ENCODE results near the gene AMT. TPM values are rescaled to one million over a fixed set of nuclear protein-coding genes. Genes with fewer than 3 reads are reported as not detected.

AMT gene
- total RNA-seq, 1 experiment from 2014 or later, result 1.6 TPM

DNA sequence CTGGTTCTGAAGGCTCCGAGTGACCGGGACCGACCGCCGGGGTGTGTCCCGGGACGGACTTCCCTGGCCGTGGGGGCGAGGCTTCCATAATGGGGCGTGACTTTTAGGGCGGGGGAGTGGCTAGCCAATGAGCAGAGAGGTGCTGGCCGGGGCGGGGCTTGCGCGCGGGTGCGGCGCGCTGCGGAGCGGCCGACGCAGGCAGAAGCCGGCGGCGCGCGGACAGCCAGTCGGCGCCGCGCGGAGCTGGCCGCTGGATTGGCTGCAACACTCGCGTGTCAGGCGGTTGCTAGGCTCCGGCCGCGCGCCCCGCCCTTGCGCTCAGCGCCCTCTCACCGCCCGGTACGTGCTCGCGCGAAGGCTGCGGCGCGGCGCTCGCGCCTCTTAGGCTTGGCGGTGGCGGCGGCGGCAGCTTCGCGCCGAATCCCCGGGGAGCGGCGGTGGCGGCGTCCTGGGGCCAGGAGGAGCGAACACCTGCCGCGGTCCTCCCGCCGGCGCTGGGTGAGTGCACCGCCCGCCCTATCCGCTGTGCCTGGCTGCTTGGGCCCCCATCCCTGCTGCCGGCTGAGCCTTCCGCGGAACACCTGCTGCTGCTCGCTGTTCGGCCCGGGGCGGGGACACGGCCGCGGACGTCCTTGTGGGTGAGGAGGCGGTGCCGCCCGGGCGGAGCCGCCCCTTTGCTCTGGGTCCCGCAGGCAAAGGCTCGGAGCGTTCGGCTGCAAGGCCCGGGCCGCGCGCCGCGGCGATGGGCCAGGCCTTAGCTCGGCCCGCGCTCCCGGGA lies 47.9 kb upstream of the AMT start, which contains the start of gene DAG1:
Gene DAG1 (plus strand): TSS at position 332 of the 778 bp plus-strand sequence. CDS start 40,268 bp downstream, outside the sequence.
- Mint-ChIP-seq H3K36me3 (ENCODE audit: insufficient read depth, unreplicated experiment) (peaks cover 56% of the 10 kb centered on the region), H3K4me3 (ENCODE audit: unreplicated experiment) (peak within 1 kb of the TSS; percentile 84), H3K27ac (ENCODE audit: unreplicated experiment) (peak within 1 kb of the TSS; percentile 98), H3K27me3 (ENCODE audit: insufficient read depth, unreplicated experiment) (no peaks in the 10 kb centered on the region), H3K4me1 (ENCODE audit: low read depth, unreplicated experiment) (peaks cover 13% of the 10 kb centered on the region), H3K9me3 (ENCODE audit: unreplicated experiment) (no peaks in the 10 kb centered on the region)
- Histone ChIP-seq H3K4me3 (ENCODE audit: low read depth, low read length) (peak within 1 kb of the TSS; percentile 89), H3K4me1 (peaks cover 52% of the 10 kb centered on the region), H3K27me3 (replicated peaks; ENCODE audit: control insufficient read depth, insufficient read depth, low read length) (no peaks in the 10 kb centered on the region), H3K9me3 (no peaks in the 10 kb centered on the region), H3K36me3 (ENCODE audit: control insufficient read depth, insufficient read depth, low read length) (no peaks in the 10 kb centered on the region)
- POLR2A ChIA-PET, result interaction anchor here (0.5 to 3.0 kb wide), 14 partner anchors 10 to 454 kb away, joined by 3 to 26 read pairs (median 7); partner anchors contain the start of genes BSN, NICN1, RHOA and TCTA
- CTCF ChIA-PET, result interaction anchor here (0.6 to 4.4 kb wide), 8 partner anchors 9 to 997 kb away, joined by 3 to 24 read pairs (median 5); no protein-coding TSS in a partner anchor
- peak; percentile 98 to 99 for DNase-seq
- TF ChIP-seq, protein P1, sequence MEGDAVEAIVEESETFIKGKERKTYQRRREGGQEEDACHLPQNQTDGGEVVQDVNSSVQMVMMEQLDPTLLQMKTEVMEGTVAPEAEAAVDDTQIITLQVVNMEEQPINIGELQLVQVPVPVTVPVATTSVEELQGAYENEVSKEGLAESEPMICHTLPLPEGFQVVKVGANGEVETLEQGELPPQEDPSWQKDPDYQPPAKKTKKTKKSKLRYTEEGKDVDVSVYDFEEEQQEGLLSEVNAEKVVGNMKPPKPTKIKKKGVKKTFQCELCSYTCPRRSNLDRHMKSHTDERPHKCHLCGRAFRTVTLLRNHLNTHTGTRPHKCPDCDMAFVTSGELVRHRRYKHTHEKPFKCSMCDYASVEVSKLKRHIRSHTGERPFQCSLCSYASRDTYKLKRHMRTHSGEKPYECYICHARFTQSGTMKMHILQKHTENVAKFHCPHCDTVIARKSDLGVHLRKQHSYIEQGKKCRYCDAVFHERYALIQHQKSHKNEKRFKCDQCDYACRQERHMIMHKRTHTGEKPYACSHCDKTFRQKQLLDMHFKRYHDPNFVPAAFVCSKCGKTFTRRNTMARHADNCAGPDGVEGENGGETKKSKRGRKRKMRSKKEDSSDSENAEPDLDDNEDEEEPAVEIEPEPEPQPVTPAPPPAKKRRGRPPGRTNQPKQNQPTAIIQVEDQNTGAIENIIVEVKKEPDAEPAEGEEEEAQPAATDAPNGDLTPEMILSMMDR (IDR thresholded peaks at IDR 0.05; ENCODE audit: insufficient read depth in 1 of 2, low read depth in 1 of 2, low read length in 1 of 2, severe bottlenecking in 1 of 2, unreplicated experiment in 1 of 2), result no peak
- BruUV-seq (replicated peaks), result no TSS peak
- intact Hi-C loops (cut with micrococcal nuclease; ENCODE audit: unreplicated experiment), result loop anchor here (1.0 kb wide), 1 partner anchor 9 kb away; no protein-coding TSS in a partner anchor

DNA sequence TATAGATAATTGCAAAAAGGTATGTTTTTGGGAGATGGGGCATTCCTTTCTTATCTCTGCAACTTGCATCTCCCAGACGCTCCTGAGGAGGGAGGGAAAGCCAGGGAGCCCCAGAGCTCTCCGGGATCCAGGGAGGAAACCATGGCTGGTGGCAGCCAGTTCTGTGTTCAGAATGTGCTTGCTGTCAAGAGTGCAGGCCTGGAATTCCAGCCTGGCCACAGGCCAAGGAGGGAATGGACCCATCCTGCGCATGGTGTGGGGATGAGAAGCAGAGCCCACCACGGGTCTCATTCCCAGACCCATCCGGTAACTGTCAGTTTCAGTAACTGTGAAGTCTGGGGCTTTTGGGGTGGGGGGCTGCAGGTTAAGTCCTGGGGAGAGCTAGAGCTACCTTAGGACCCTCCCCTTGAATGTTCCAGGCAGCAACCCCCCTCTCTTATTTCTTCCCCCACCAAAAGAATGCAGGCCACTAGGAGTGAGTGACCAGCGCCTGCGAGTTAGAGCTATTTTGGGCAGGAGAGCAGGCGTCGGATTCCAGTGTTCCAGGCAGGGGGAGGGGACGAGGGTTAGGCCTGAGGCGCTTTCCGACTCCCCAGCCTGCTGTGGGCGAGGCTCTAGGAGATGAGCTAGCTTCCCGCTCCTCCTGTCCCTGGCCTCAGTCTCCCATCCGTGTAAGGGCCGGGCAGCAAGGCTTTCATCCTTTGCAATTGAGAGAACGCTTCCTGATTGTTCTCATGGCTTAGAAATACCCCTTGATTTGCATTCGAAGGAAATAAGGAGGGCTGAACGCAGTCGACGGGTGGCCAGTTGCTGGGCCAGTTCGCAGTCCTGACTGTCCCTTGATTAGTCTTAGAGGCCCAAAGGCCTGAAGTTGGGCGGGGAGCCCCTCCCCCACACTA lies 47.0 kb upstream of the AMT start:
- peak; percentile 87 to 90 for DNase-seq
- H3K27ac Mint-ChIP-seq (ENCODE audit: unreplicated experiment), result peak overlapping the region; percentile 98
- peaks cover 13% of the 10 kb centered on the region for H3K4me1 Mint-ChIP-seq (ENCODE audit: low read depth, unreplicated experiment)
- peaks cover 49% of the 10 kb centered on the region for H3K36me3 Mint-ChIP-seq (ENCODE audit: insufficient read depth, unreplicated experiment)
- intact Hi-C loops (cut with micrococcal nuclease; ENCODE audit: unreplicated experiment), result loop anchor here (1.0 kb wide), 1 partner anchor 8 kb away; no protein-coding TSS in a partner anchor
- H3K36me3 ChIP-seq (ENCODE audit: control insufficient read depth, insufficient read depth, low read length), result no peaks in the 10 kb centered on the region
- H3K4me3 Mint-ChIP-seq (ENCODE audit: unreplicated experiment), result peak overlapping the region; percentile 84
- H3K27me3 Mint-ChIP-seq (ENCODE audit: insufficient read depth, unreplicated experiment), result no peaks in the 10 kb centered on the region
- H3K4me1 ChIP-seq, result peaks cover 54% of the 10 kb centered on the region
- H3K4me3 ChIP-seq (ENCODE audit: low read depth, low read length), result peak overlapping the region; percentile 35
- POLR2A ChIA-PET, result interaction anchor here (0.5 to 3.0 kb wide), 8 partner anchors 9 to 129 kb away, joined by 3 to 26 read pairs (median 8); partner anchors contain the start of genes BSN, RHOA, TCTA and USP4
- CTCF ChIA-PET, result interaction anchor here (0.6 to 4.4 kb wide), 8 partner anchors 8 to 129 kb away, joined by 4 to 24 read pairs (median 5); no protein-coding TSS in a partner anchor
- H3K9me3 ChIP-seq, result no peaks in the 10 kb centered on the region
- TF ChIP-seq, protein P1 (IDR thresholded peaks at IDR 0.05; ENCODE audit: insufficient read depth in 1 of 2, low read depth in 1 of 2, low read length in 1 of 2, severe bottlenecking in 1 of 2, unreplicated experiment in 1 of 2), result no peak
- TSS peak; percentile 89 for BruUV-seq (replicated peaks)
- H3K27me3 ChIP-seq (replicated peaks; ENCODE audit: control insufficient read depth, insufficient read depth, low read length), result no peaks in the 10 kb centered on the region
- no peaks in the 10 kb centered on the region for H3K9me3 Mint-ChIP-seq (ENCODE audit: unreplicated experiment)

DNA sequence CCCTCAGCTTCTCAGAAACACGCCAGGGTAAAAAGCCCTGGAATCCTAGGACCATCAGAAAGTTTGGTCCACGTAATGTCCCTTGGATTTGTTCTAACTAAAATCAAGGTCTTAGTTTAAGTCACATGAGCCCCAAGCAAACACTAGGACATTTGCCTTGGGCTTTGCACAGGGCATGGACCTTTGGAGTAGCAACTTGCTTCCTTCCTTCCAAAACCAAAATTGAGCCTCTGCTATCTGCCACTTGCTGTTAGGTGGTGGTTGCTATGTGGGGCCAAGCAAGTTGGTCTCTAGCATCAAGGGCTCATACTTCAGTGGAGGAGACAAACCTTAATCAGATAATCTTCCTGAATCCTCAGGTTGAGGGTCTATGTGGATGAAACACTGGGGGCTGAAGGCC lies 43.8 kb upstream of the AMT start:
- TF ChIP-seq, protein P1 (IDR thresholded peaks at IDR 0.05; ENCODE audit: insufficient read depth in 1 of 2, low read depth in 1 of 2, low read length in 1 of 2, severe bottlenecking in 1 of 2, unreplicated experiment in 1 of 2), result no peak
- ChIA-PET POLR2A (no interaction called here), CTCF (no interaction called here)
- intact Hi-C loops (cut with micrococcal nuclease; ENCODE audit: unreplicated experiment), result no loop called here
- Mint-ChIP-seq H3K27ac (ENCODE audit: unreplicated experiment) (peak overlapping the region; percentile 69), H3K36me3 (ENCODE audit: insufficient read depth, unreplicated experiment) (peaks cover 27% of the 10 kb centered on the region), H3K27me3 (ENCODE audit: insufficient read depth, unreplicated experiment) (no peaks in the 10 kb centered on the region), H3K4me1 (ENCODE audit: low read depth, unreplicated experiment) (peaks cover 21% of the 10 kb centered on the region), H3K4me3 (ENCODE audit: unreplicated experiment) (no peak overlapping the region), H3K9me3 (ENCODE audit: unreplicated experiment) (no peaks in the 10 kb centered on the region)
- no peak overlapping the region for H3K4me3 ChIP-seq (ENCODE audit: low read depth, low read length)
- H3K4me1 ChIP-seq, result peaks cover 69% of the 10 kb centered on the region
- H3K36me3 ChIP-seq (ENCODE audit: control insufficient read depth, insufficient read depth, low read length), result no peaks in the 10 kb centered on the region
- no peaks in the 10 kb centered on the region for H3K9me3 ChIP-seq
- no peak for DNase-seq
- no TSS peak for BruUV-seq (replicated peaks)
- no peaks in the 10 kb centered on the region for H3K27me3 ChIP-seq (replicated peaks; ENCODE audit: control insufficient read depth, insufficient read depth, low read length)
